Measurements from ENCODE around the gene UTP15. TPM values are rescaled to one million over a fixed set of nuclear protein-coding genes. Genes with fewer than 3 reads are reported as not detected.
A peak's percentile ranks its signal among the peaks of the same experiment; 100 is the strongest.

UTP15 gene
- total RNA-seq, 1 donor from 2014 or later = 32.4 TPM

DNA sequence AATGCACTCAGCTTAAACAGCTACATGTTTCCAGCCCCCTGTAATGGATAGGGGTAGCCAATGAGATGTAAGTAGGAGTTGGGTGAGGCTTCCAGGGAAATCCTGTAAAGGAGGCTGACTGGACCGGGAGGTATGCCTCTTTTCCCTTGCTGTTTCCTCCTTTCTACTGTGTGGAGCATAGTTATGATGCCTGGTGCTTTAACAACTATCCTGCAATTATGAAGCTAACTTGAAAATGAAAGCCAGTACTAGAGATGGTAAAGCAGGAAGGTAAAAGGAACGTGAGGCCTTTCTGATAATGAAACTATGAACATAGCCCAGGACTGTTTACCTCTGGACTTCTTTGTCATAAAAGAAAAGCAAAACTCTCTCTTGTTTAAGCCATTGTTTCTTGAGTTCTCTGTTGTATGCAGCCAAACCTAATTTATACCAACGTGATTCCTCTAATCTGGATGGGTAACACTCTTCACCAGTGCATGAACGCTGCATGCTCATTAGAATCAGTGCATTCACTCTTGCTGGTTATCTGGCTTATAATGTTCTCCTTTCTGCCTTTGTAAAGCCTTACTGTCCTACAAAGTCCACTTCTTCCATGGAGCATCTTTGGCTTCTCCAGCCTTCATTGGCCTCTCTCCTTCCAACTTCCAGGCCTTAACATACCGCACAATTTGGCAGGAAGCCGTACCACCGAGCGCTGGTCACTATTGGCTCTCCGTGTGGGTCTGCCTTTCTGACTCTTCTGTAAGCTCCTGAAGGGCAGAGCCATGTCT lies 52.2 kb downstream of the UTP15 start:
- TF ChIP-seq, protein P1, sequence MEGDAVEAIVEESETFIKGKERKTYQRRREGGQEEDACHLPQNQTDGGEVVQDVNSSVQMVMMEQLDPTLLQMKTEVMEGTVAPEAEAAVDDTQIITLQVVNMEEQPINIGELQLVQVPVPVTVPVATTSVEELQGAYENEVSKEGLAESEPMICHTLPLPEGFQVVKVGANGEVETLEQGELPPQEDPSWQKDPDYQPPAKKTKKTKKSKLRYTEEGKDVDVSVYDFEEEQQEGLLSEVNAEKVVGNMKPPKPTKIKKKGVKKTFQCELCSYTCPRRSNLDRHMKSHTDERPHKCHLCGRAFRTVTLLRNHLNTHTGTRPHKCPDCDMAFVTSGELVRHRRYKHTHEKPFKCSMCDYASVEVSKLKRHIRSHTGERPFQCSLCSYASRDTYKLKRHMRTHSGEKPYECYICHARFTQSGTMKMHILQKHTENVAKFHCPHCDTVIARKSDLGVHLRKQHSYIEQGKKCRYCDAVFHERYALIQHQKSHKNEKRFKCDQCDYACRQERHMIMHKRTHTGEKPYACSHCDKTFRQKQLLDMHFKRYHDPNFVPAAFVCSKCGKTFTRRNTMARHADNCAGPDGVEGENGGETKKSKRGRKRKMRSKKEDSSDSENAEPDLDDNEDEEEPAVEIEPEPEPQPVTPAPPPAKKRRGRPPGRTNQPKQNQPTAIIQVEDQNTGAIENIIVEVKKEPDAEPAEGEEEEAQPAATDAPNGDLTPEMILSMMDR (conservative IDR thresholded peaks at IDR 0.05) = no peak
- no peaks in the 10 kb centered on the region for H3K4me1 Mint-ChIP-seq
- peaks cover 39% of the 10 kb centered on the region for H3K27me3 Mint-ChIP-seq (ENCODE audit: low read depth)
- no peaks in the 10 kb centered on the region for H3K36me3 Mint-ChIP-seq (ENCODE audit: low read depth)
- no peak overlapping the region for H3K27ac Mint-ChIP-seq (ENCODE audit: unreplicated experiment)
- no peak overlapping the region for H3K4me3 Mint-ChIP-seq
- no peaks in the 10 kb centered on the region for H3K9me3 Mint-ChIP-seq
- no peak for DNase-seq (ENCODE audit: low read depth, low spot score)

DNA sequence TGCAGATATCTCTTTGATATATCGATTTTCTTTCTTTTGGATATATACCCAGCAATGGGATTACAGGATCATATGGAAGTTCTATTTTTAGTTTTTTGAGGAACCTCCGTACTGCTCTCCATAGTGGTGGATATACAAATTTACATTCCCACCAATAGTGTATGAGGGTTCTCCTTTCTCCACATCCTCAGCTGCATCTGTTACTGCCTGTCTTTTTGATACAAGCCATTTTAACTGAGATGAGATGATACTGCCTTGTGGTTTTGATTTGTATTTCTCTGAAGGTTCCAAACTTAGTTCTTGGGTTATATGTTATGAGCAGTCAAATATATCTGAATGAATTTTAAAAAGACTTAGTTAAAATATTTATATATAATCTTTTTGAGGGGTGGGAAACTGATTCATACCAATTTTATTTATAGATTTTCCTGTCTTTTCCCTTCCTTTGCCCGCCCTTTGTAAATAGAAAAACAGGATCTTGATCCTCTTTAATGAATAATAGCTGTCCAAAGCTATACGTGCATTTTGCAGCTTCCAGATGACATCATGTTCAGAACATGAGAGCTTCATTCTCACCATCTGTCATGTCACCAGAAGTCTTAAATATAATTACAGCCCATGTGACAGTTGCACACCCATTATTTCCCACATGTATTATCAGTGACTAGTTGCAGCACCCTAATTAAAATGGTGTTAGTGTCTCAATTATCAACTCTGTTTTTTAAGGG lies 54.2 kb downstream of the UTP15 start:
- TF ChIP-seq, protein P1 (conservative IDR thresholded peaks at IDR 0.05) = no peak
- Mint-ChIP-seq H3K27ac (ENCODE audit: unreplicated experiment) (no peak overlapping the region), H3K4me1 (no peaks in the 10 kb centered on the region), H3K27me3 (ENCODE audit: low read depth) (peaks cover 40% of the 10 kb centered on the region), H3K9me3 (no peaks in the 10 kb centered on the region), H3K4me3 (no peak overlapping the region), H3K36me3 (ENCODE audit: low read depth) (no peaks in the 10 kb centered on the region)
- no peak for DNase-seq (ENCODE audit: low read depth, low spot score)

DNA sequence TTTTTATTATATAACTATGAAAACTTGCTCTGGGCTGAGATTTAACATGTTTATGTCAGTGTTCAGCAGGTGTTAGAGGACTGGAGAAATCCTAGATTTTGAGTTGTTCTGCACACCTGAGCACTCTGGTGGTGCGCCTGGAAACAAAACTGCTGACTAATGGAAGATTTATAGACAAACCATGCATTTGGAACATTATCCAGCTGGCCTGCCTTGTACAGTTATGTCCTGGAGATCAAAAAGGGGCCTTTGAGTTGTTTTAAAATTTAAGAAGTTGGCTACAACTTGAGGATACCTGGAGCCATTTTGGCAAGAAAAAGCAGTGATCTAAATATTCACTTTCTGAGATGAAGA lies 54.8 kb downstream of the UTP15 start:
- no peak for DNase-seq (ENCODE audit: low read depth, low spot score)
- no peak overlapping the region for H3K27ac Mint-ChIP-seq (ENCODE audit: unreplicated experiment)
- H3K27me3 Mint-ChIP-seq (ENCODE audit: low read depth) = peaks cover 44% of the 10 kb centered on the region
- H3K9me3 Mint-ChIP-seq = no peaks in the 10 kb centered on the region
- no peaks in the 10 kb centered on the region for H3K4me1 Mint-ChIP-seq
- no peaks in the 10 kb centered on the region for H3K36me3 Mint-ChIP-seq (ENCODE audit: low read depth)
- TF ChIP-seq, protein P1 (conservative IDR thresholded peaks at IDR 0.05) = no peak
- H3K4me3 Mint-ChIP-seq = no peak overlapping the region

DNA sequence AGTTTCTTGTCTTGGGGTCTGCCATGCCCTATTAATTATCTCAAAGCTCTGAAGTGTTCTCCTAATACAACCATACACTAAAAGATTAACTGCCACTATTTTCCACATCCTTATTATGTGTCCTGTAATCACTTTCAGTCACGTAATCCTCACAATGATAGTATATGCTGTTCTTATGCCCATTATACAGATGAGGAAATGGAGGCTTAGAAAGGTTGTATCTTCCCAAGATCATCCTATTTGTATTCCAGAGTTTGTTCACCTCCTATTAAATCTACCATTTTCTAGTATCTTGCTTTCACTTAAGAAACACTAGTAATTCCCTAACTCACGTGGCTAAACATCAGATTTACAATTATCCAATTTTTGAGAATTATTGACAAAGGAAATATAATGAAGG lies 57.5 kb downstream of the UTP15 start:
- Mint-ChIP-seq H3K4me3 (no peak overlapping the region), H3K27me3 (ENCODE audit: low read depth) (peaks cover 64% of the 10 kb centered on the region), H3K4me1 (no peaks in the 10 kb centered on the region), H3K9me3 (no peaks in the 10 kb centered on the region), H3K36me3 (ENCODE audit: low read depth) (no peaks in the 10 kb centered on the region), H3K27ac (ENCODE audit: unreplicated experiment) (no peak overlapping the region)
- DNase-seq (ENCODE audit: low read depth, low spot score) = no peak
- TF ChIP-seq, protein P1 (conservative IDR thresholded peaks at IDR 0.05) = no peak

- DNase-seq (ENCODE audit: low read depth, low spot score) = no peak
- H3K9me3 Mint-ChIP-seq = no peaks in the 10 kb centered on the region
- no peak overlapping the region for H3K27ac Mint-ChIP-seq (ENCODE audit: unreplicated experiment)
- H3K4me1 Mint-ChIP-seq = no peaks in the 10 kb centered on the region
- peaks cover 72% of the 10 kb centered on the region for H3K27me3 Mint-ChIP-seq (ENCODE audit: low read depth)
- H3K36me3 Mint-ChIP-seq (ENCODE audit: low read depth) = no peaks in the 10 kb centered on the region
- TF ChIP-seq, protein P1 (conservative IDR thresholded peaks at IDR 0.05) = no peak
- peak overlapping the region; percentile 58 for H3K4me3 Mint-ChIP-seq
These were observed 58.4 kb downstream of the UTP15 start for GRCh38 chr5:73623901-73624404.
